Measurements from ENCODE around the gene XRCC3.
A peak's percentile ranks its signal among the peaks of the same experiment; 100 is the strongest.

Gene XRCC3

GRCh38 chr14:103715052-103716000 is at the start of gene XRCC3, which contains the start of gene ZFYVE21:
TSS of gene XRCC3 (minus strand) at chr14:103715451. CDS start at chr14:103711087, 4,364 bp downstream.
TSS of gene ZFYVE21 (plus strand) at chr14:103715810. CDS start at chr14:103715842, 32 bp downstream.
- DNase-seq (ENCODE audit: low read depth) = peak; percentile 94
- peak within 1 kb of the TSS; percentile 76 for H3K4me3 ChIP-seq (ENCODE audit: low read depth, low read length)

GRCh38 chr14:103763730-103764488 is 48.7 kb upstream of the XRCC3 start:
- H3K4me3 ChIP-seq (ENCODE audit: low read depth, low read length) = no peak overlapping the region
- DNase-seq (ENCODE audit: low read depth) = no peak

GRCh38 chr14:103762541-103762940 is 47.3 kb upstream of the XRCC3 start:
- no peak overlapping the region for H3K4me3 ChIP-seq (ENCODE audit: low read depth, low read length)
- no peak for DNase-seq (ENCODE audit: low read depth)

- no peak overlapping the region for H3K4me3 ChIP-seq (ENCODE audit: low read depth, low read length)
- DNase-seq (ENCODE audit: low read depth) = no peak
These were observed 46.8 kb upstream of the XRCC3 start for GRCh38 chr14:103762036-103762435.

GRCh38 chr14:103758059-103758776 is 43.0 kb upstream of the XRCC3 start:
- DNase-seq (ENCODE audit: low read depth) = no peak
- no peak overlapping the region for H3K4me3 ChIP-seq (ENCODE audit: low read depth, low read length)

GRCh38 chr14:103755060-103755459 is 39.8 kb upstream of the XRCC3 start:
- no peak overlapping the region for H3K4me3 ChIP-seq (ENCODE audit: low read depth, low read length)
- DNase-seq (ENCODE audit: low read depth) = no peak

GRCh38 chr14:103753774-103754173 is 38.5 kb upstream of the XRCC3 start:
- DNase-seq (ENCODE audit: low read depth) = no peak
- H3K4me3 ChIP-seq (ENCODE audit: low read depth, low read length) = no peak overlapping the region

- DNase-seq (ENCODE audit: low read depth) = no peak
- H3K4me3 ChIP-seq (ENCODE audit: low read depth, low read length) = no peak overlapping the region
These were observed 34.6 kb upstream of the XRCC3 start for GRCh38 chr14:103749860-103750259.

- no peak overlapping the region for H3K4me3 ChIP-seq (ENCODE audit: low read depth, low read length)
- DNase-seq (ENCODE audit: low read depth) = no peak
These were observed 34.2 kb upstream of the XRCC3 start for GRCh38 chr14:103749452-103749851.

- H3K4me3 ChIP-seq (ENCODE audit: low read depth, low read length) = no peak overlapping the region
- DNase-seq (ENCODE audit: low read depth) = no peak
These were observed 33.2 kb upstream of the XRCC3 start for GRCh38 chr14:103748534-103748857.

GRCh38 chr14:103746701-103747100 is 31.4 kb upstream of the XRCC3 start:
- no peak overlapping the region for H3K4me3 ChIP-seq (ENCODE audit: low read depth, low read length)
- DNase-seq (ENCODE audit: low read depth) = peak; percentile 14

- no peak overlapping the region for H3K4me3 ChIP-seq (ENCODE audit: low read depth, low read length)
These were observed 30.2 kb upstream of the XRCC3 start for GRCh38 chr14:103745424-103745823.

GRCh38 chr14:103744621-103745395 is 29.6 kb upstream of the XRCC3 start:
- H3K4me3 ChIP-seq (ENCODE audit: low read depth, low read length) = no peak overlapping the region
- no peak for DNase-seq (ENCODE audit: low read depth)

More at GRCh38 chr14:103745424-103745823, 30.2 kb upstream of the XRCC3 start:
- no peak for DNase-seq (ENCODE audit: low read depth)

- no peak overlapping the region for H3K4me3 ChIP-seq (ENCODE audit: low read depth, low read length)
- DNase-seq (ENCODE audit: low read depth) = no peak
These were observed 28.4 kb upstream of the XRCC3 start for GRCh38 chr14:103743691-103744090.

- DNase-seq (ENCODE audit: low read depth) = no peak
- H3K4me3 ChIP-seq (ENCODE audit: low read depth, low read length) = no peak overlapping the region
These were observed 27.4 kb upstream of the XRCC3 start for GRCh38 chr14:103742499-103743255.

GRCh38 chr14:103741876-103742275 is 26.6 kb upstream of the XRCC3 start:
- H3K4me3 ChIP-seq (ENCODE audit: low read depth, low read length) = no peak overlapping the region

GRCh38 chr14:103740991-103741689 is 25.9 kb upstream of the XRCC3 start:
- DNase-seq (ENCODE audit: low read depth) = no peak
- no peak overlapping the region for H3K4me3 ChIP-seq (ENCODE audit: low read depth, low read length)

More at GRCh38 chr14:103741876-103742275, 26.6 kb upstream of the XRCC3 start:
- DNase-seq (ENCODE audit: low read depth) = no peak

All from skeletal muscle cell (primary cell).